NCI-H128 (cell line): Measurements from ENCODE around the gene CTNNAL1.
"Not testable (repeated sequence)": the region's sequence is repeated elsewhere in the genome, so short reads cannot be mapped to it uniquely, and the experiment has no call there.

Experiments
- DNase-seq: peaks from one replicate; lab custom pipeline; 2025; ENCODE audit not compliant: unreplicated experiment; lab: John Stamatoyannopoulos, UW

The CTNNAL1 gene

DNA sequence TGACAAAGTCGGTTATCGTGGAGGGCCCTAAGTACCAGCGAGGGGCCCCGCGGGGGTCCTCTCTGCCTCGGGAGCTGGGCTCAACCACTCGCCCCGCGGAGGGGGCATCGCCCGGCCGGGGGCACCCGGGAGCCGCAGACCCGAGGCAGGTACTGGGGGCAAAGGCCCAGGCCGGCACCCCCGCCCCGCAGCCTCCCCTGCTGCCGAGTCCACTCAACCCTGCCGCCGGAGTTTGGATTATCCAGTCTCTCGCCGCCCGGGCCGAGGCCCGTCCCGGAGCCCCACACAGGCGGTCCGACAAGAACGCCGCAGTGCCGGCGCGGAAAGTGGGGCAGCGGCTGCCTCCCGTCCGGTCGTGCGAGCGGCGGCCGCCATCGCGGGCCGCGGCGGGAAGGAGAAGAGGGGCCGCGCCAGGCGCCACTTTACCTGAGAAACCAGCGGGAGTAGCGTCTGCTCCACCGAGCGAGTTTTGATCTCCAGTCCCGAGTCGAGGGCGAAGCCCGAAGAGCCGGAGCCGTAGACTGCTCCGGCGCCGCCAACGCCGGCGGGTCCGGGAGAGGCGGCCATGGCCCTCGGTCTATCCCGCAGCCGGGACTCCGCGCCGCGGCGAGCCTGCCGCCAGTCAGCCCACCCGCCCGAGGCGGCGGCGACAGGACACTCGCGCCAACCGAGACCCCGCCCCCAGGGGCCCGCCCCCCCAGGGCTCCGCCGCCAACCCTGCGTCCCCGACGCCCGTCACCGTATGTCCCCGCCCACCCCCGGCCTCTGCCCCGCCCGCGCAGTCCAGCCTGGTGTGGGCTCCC lies at the start of gene CTNNAL1:
TSS of gene CTNNAL1 (minus strand) at position 624 of the 803 bp plus-strand sequence. CDS start at position 567, 57 bp downstream.
- DNase-seq: peak; percentile 48

- no peak for DNase-seq
These were observed 49.2 kb upstream of the CTNNAL1 start for GRCh38 chr9:109062543-109062942.

- no peak for DNase-seq
These were observed 46.9 kb upstream of the CTNNAL1 start for GRCh38 chr9:109060191-109060590.

- DNase-seq: not testable (repeated sequence)
These were observed 39.8 kb upstream of the CTNNAL1 start for GRCh38 chr9:109053121-109053520.

GRCh38 chr9:109052416-109052815 lies 39.1 kb upstream of the CTNNAL1 start:
- no peak for DNase-seq

- DNase-seq: no peak
These were observed 38.4 kb upstream of the CTNNAL1 start for GRCh38 chr9:109051733-109052132.

DNA sequence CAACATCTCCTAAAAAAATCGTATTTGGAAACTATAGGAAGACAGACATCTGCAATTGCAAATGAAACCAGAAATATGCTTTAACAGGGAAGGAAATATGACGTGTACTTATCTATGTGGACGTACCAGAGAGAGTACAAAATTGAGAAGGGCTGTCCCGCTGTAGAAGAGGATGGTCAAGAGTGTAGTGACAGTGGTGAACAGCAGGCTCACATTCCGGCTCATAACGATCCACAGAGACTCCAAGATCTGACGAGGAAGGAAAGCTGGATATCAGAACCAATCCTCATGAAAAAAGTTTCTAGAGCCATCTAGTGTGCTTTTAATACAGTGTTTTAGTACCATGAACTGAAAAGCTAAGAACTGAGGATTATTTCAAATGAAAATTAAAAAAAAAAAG lies 37.1 kb upstream of the CTNNAL1 start:
- DNase-seq: no peak

DNA sequence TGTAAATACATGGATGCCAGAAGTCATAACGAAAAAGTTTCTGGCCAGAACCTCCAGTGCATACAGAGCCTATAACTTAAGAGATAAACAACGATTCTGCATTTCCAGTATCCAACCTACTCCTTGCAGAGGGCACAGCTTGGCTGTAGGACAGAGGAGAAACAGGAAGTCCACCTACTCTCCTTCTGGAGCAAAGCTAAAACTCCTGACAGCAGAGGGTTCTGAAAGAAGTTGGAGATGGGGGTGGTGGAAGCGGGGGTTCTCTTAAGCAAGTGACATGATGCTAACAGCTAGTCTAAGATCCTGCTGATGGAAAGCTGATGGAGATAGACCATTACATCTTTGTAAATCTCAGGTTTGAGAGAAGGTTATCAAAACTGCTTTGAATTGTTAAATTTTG lies 35.5 kb upstream of the CTNNAL1 start:
- DNase-seq: no peak

DNA sequence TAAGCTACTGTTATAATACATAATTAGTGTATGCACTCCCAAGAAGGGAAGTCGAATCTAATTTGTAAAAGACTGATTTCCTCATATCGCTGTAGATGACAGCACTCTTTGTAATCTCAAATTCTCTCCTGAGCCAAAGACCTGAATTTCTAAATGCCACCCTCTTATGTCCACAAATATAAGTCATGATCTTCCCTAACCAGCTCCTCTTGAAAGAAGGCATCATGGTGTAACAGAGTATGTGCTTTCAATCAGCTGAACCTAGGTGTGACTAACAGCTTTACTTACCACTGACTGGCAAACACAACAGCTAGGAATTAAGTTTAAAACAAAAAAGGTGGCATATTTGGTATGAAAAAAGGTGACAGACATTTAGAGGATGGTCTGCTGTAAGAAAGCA lies 34.0 kb upstream of the CTNNAL1 start:
- no peak for DNase-seq

DNA sequence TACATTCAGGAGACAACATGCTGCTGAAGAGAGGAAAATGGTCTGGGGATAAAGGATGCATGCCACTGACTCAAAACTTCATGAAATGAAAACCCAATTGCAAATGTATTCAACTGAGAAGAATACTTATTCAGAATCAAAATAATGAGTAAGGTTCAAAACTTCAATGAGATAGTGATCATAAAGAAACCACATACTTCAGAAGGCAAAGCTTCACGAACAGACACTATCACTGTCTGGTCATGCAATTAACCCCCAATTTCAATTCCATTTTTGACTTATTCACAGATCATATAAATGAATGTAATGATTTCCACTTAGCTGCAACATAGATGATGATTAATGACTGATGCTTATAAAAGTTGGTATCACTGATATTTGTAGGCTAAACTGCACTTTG lies 33.0 kb upstream of the CTNNAL1 start:
- no peak for DNase-seq

DNA sequence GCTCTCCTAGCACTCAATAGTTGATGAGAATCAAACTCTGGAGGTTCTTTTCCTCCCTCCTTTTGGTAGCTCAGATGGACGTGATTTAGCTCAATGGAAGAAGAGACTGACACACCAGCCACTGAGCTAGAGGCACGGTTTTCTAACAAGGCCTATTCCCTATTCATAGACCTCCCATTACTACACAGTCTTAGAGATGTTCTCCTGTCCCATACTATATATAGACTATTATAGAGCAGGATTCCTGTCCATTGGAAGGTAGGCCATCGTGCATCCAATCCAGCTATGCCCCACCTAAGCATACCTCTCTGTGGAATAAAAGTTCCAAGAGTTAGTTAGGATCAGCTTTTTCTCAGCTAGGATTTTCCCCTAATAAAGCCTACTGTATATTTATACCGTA lies 30.3 kb upstream of the CTNNAL1 start:
- no peak for DNase-seq

- no peak for DNase-seq
These were observed 27.3 kb upstream of the CTNNAL1 start for GRCh38 chr9:109040571-109040970.

GRCh38 chr9:109039539-109039938 lies 26.2 kb upstream of the CTNNAL1 start:
- no peak for DNase-seq

DNA sequence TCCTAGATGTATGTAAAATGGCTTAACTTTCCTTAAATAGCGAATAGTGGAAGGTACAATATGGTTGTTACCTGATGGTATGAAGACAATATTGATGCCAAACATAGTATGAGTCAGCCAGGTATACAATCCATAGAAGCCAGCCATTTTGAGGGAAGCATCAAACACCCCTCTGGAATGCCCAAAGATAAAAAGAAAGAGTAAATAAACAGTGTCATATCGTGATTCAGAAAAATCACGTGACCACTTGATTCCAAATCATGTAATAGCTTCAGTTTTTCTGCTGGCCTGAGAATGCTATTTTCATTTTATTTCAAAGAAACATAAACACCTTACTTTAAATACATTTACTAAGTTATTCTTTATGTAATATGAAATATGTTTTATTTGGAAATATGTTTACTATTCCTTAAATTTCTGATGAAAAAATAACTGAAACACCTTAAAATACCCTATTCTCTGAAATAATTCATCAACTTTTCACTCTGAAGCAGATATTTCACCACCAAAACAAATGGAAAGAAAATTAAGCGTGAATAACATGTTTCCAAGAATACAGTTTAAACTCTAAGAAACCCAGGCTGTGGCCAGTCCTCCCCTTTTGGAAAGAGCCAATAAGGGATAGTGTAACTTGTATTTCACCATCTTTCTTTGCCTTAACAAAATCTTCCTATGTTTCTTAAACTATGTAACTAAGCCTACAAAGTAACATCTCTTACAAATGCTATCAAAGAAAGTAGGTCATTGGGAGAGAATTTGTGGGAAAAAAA lies 24.8 kb upstream of the CTNNAL1 start:
- no peak for DNase-seq

DNA sequence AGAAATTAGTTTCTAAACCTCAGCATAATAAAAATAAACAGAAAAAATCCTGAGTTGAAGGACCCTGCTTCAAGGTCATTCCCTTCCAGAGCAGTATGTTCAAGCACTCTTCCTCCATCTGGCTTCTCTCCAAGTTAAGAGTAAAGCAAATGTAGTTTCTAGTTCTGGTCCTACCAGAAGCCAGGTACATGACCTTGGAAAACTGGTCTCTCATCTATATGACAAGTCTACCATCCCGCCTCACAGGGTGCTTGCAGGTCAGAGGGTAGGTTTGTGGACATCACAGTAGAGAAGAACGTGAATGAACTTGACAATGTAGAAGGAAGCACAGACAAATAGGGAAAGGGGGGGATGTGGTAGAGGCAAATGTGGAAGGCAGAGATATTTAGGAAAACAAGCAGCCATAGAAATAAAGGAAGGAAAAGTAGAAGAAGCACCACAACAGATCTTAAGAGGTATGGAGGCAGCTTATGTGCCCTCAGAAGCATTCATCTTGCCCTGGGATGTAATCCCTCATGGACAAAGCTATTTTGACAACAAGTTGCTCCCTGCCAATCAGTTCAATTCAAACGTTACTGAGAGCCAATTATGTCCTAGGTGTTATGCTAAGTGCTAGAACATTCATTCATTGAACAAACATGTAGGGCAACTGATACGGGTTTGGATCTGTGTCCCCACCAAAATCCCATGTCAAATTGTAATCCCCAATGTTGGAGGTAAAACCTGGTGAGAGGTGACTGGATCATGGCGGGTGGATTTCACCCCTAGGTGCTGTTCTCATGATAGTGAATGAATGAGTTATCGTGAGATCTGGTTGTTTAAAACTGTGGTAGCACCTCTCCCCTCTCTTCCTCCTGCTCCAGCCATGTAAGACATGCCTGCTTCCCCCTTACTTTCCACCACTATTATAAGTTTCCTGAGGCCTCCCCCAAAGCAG lies 23.7 kb upstream of the CTNNAL1 start:
- no peak for DNase-seq

DNA sequence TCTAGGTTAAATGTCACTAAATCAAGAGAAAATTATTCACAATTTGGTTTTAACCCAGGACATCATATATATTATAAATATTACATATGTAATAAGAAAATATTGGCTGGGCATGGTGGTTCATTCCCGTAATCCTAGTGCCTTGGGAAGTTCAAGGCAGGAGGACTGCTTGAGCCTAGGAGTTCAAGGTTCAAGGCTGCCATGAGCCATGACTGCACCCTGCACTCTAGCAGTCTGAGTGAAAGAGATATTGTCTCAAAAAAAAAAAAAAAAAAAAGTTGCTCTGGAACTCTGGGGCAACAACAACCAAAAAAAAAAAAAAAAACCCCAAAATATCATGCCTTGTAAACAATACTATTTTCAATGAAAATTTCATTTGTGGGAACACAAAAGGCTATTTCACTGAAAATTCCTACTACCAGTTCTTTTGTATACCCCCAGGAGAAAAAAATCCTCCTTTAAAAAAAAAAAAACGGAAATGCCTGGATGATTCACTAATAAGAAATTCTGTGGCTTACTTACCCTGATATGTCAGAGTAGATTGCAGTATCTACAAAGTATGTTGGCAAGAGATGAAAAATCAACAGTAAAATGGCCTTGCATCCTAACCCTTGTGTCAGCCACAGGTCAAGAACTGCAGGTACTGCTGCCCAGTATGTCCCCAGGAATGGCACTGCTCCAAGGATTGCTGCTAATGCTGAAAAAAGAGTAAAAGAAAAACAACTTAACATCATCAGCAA lies 22.6 kb upstream of the CTNNAL1 start:
- no peak for DNase-seq

GRCh38 chr9:109033941-109034700 lies 20.8 kb upstream of the CTNNAL1 start:
- DNase-seq: no peak

GRCh38 chr9:109031241-109031640 lies 17.9 kb upstream of the CTNNAL1 start:
- no peak for DNase-seq

GRCh38 chr9:109030426-109030825 lies 17.1 kb upstream of the CTNNAL1 start:
- no peak for DNase-seq

- no peak for DNase-seq
These were observed 15.2 kb upstream of the CTNNAL1 start for GRCh38 chr9:109028457-109028856.
